Ovary (tissue), 10 donors: ENCODE data around the gene RGMA. TPM values are rescaled to one million over a fixed set of nuclear protein-coding genes. Genes with fewer than 3 reads are reported as not detected.

Experiments
- DNase-seq, 5 donors: peaks; one replicate each; pipeline ENCODE4 v3.0.0-alpha.2; 2019 to 2020
- H3K27ac ChIP-seq, 2 donors: fragments of 200-600 bp; one replicate each; pipeline versions ENCODE4 v1.5.1 to v1.8.0; 2019 to 2022
- H3K27me3 ChIP-seq: fragments of 200-600 bp; one replicate; pipeline ENCODE4 v1.8.0; 2022
- H3K36me3 ChIP-seq: fragments of 200-600 bp; sonication (generic); one replicate; pipeline ENCODE4 v1.5.1; 2019
- H3K4me1 ChIP-seq: one replicate; pipeline ENCODE4 v1.8.1; 2013; ENCODE audit warnings: mild to moderate bottlenecking, moderate library complexity; ENCODE audit not compliant: insufficient read depth
- H3K4me3 ChIP-seq: fragments of 200-600 bp; sonication (generic); one replicate; pipeline ENCODE4 v1.5.1; 2017
- H3K9me3 ChIP-seq, 2 donors: fragments of 200-600 bp in 1 of 2; sonication (generic) in 1 of 2; one replicate each; pipeline versions ENCODE4 v1.5.1 to v1.8.1; 2013 to 2019; ENCODE audit warnings: mild to moderate bottlenecking in 1 of 2, moderate library complexity in 1 of 2
- EP300 ChIP-seq: sonication (generic); formaldehyde crosslinking; IDR thresholded peaks from one replicate; pipeline ENCODE4 v1.6.1; 2017; ENCODE audit warnings: antibody characterized with exemption
- POLR2A ChIP-seq: fragments of 450-650 bp; IDR thresholded peaks from one replicate; pipeline ENCODE4 v1.6.1; 2017; ENCODE audit warnings: antibody characterized with exemption, mild to moderate bottlenecking, moderate library complexity
- WGBS, 3 donors: extraction: QIAGEN DNeasy Blood & Tissue Kit in 1 of 3; methylation state at CpG; one replicate each; pipeline versions ENCODE4 v1.1.5 to v1.1.7; 2013 to 2017; 5-methylcytosine and 5-hydroxymethylcytosine counted together
- intact Hi-C, 4 donors: fragments of 100-400 bp; cut with DNase I; formaldehyde crosslinking; loops; one replicate each; pipeline versions ENCODE4 v1.11.0 to v1.15.1; 2022 to 2023
- long read RNA-seq, 3 donors: library from polyadenylated mRNA in 2 of 3; unstranded in 2 of 3; transcript quantifications; one replicate each; pipeline ENCODE4 v2.0.0 and lab custom pipeline, GENCODE V29; 2021 to 2026
- polyA plus RNA-seq, 2 donors: library from polyadenylated mRNA; stranded (reverse); fragments of 200-250 nt in 1 of 2; fragments of 350-450 nt in 1 of 2; fragmentation: Illumina TruSeq in 1 of 2; extraction: RNeasy Lipid Tissue Mini Kit (QIAGEN cat#74804) in 1 of 2; gene quantifications; one replicate each; pipeline ENCODE4 v1.2.3, GENCODE V29; 2013 to 2014
- total RNA-seq, 7 donors: library from RNA; depleted of rRNA in 2 of 7; stranded (reverse); fragments of >200 nt in 2 of 7; fragmentation: NEBNext Ultra II Directional in 3 of 7; extraction: Animal tissue kit (Norgen Biotek cat#: 25700) in 3 of 7; gene quantifications; one replicate each; pipeline versions ENCODE4 v1.1.0 to v1.2.4, GENCODE V29; 2016 to 2023
- TF ChIP-seq, protein P1 (sequence below), 3 donors: fragments of 450-650 bp in 2 of 3; fragments of 200-600 bp in 1 of 3; IDR thresholded peaks; one replicate each; pipeline versions ENCODE4 v1.5.1 to v1.8.0; 2016 to 2022; ENCODE audit warnings: antibody characterized with exemption in 3 of 3, mild to moderate bottlenecking in 1 of 3
- donor health status: DM: no; HTN: no; CAD: no; lungs with moderate emphysema.
- donor health status: DM: no; HTN: no; CAD: no.
- donor health status: Bipolar disorder and iron deficiency.
- donor health status: DM: yes; HTN: yes; CAD: no.
- donor health status: DM: no; HTN: no; CAD: no.
- donor health status: DM: yes; HTN: yes; CAD: no.

The RGMA gene, protein sequence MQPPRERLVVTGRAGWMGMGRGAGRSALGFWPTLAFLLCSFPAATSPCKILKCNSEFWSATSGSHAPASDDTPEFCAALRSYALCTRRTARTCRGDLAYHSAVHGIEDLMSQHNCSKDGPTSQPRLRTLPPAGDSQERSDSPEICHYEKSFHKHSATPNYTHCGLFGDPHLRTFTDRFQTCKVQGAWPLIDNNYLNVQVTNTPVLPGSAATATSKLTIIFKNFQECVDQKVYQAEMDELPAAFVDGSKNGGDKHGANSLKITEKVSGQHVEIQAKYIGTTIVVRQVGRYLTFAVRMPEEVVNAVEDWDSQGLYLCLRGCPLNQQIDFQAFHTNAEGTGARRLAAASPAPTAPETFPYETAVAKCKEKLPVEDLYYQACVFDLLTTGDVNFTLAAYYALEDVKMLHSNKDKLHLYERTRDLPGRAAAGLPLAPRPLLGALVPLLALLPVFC
- total RNA-seq (10 to 100 TPM; 17.4 to 47.6 (median 31.6) TPM), polyA plus RNA-seq (10 to 100 TPM in 1 of 2 donors, 1 to 10 TPM in 1; 2.8 to 33.6 TPM)
- long read RNA-seq, donor 1, transcript RGMA-203 (3 exons, 3,038 nt): major isoform, 16 of 65 reads
- long read RNA-seq, donor 1, partial matches to known transcripts: 35 of 65 reads
- long read RNA-seq, donor 1, other reads (novel, unspliced or antisense): 11 of 65 reads
- long read RNA-seq, donor 2, full-length matches to known transcripts: 5 of 5 reads
- long read RNA-seq, donor 2, partial matches to known transcripts: 0 of 5 reads
- long read RNA-seq, donor 2, other reads (novel, unspliced or antisense): 0 of 5 reads
- long read RNA-seq, donor 3, full-length matches to known transcripts: 43 of 117 reads
- long read RNA-seq, donor 3, partial matches to known transcripts: 51 of 117 reads
- long read RNA-seq, donor 3, other reads (novel, unspliced or antisense): 23 of 117 reads

DNA sequence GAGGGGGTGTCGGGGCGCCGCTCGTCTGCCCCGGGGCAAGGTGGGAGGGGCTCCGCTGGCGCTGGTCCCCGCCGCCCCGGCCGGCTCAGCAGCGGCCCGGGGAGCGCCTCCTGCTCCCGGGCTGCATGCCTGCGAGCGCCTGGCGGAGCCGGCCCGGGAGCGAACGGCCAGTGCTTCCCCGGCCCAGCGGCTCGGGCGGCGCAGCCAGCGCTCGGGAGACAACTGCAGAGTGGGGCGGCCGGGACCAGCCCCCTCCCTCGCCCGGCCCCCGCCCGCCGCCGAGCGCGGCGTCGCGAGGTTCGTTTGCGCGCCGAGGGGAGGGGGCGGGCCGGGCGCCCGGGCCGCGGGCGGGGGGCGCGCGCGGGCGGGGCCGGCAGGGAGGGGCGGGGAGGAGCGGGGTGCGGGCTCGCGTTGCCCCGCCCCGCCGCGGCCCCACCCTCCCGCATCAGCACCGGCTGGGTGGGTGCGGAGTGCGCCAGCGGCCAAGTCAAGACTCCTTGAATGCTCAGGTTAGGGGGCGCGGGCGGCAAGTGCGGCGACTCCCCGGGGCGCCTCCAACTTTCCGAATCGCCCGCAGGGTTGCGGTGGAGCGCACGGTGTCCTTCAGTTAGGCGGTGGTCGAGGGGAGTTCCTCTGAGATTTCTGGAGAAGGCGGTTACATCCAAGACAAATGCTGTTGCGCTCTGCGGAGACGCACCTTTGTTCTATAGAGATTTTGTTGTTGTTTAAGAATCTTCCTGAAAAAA, at the start of gene RGMA:
TSS of gene RGMA (minus strand) at position 231 of the 746 bp plus-strand sequence. CDS start 279 bp downstream, outside the sequence.
- Histone ChIP-seq H3K36me3 (no peaks in the 10 kb centered on the region), H3K27me3 (no peaks in the 10 kb centered on the region), H3K27ac (peak within 1 kb of the TSS; percentile 40 to 79), H3K4me1 (peaks cover 6% of the 10 kb centered on the region), H3K9me3 (no peaks in the 10 kb centered on the region), H3K4me3 (peak within 1 kb of the TSS; percentile 68)
- intact Hi-C loops: loop anchor here in 2 of 4 donors (5.0 to 10.0 kb wide), 3 partner anchors 57 to 528 kb away; no protein-coding TSS in a partner anchor
- peak; percentile 48 to 77 (median 53) for DNase-seq
- TF ChIP-seq, protein P1, sequence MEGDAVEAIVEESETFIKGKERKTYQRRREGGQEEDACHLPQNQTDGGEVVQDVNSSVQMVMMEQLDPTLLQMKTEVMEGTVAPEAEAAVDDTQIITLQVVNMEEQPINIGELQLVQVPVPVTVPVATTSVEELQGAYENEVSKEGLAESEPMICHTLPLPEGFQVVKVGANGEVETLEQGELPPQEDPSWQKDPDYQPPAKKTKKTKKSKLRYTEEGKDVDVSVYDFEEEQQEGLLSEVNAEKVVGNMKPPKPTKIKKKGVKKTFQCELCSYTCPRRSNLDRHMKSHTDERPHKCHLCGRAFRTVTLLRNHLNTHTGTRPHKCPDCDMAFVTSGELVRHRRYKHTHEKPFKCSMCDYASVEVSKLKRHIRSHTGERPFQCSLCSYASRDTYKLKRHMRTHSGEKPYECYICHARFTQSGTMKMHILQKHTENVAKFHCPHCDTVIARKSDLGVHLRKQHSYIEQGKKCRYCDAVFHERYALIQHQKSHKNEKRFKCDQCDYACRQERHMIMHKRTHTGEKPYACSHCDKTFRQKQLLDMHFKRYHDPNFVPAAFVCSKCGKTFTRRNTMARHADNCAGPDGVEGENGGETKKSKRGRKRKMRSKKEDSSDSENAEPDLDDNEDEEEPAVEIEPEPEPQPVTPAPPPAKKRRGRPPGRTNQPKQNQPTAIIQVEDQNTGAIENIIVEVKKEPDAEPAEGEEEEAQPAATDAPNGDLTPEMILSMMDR (IDR thresholded peaks at IDR 0.05): no peak
- TF ChIP-seq EP300 (no peak), POLR2A (no peak)
- WGBS, 3 donors: 0 to 1% (median 1%) methylated on average over 23 to 91 of the region's 92 CpGs

DNA sequence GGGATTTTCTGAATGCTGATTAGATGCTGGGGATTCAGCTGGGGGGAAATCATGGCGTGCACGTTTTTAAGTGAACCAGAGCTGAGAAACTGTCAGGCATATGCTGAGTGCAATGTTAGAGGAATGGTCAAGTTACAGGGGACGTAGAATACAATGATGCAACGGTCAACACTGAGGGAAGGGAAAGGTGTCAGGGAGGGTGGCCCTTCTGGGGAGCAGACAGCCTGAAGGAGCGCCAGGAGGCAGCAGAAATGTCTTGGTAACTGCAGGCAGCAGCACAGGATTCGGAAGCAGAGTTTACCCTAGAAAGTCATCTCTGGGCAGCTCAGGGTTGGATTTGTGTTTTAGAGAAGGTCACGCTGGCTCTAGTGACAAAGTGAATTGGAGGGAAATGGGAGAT, 47.6 kb upstream of the RGMA start:
- Histone ChIP-seq H3K9me3 (no peaks in the 10 kb centered on the region), H3K27ac (no peak overlapping the region), H3K36me3 (no peaks in the 10 kb centered on the region), H3K4me1 (no peaks in the 10 kb centered on the region), H3K4me3 (no peak overlapping the region), H3K27me3 (no peaks in the 10 kb centered on the region)
- no peak for DNase-seq
- 78 to 87% (median 81%) methylated on average over 7 of the region's 7 CpGs for WGBS, 3 donors
- no peak for TF ChIP-seq EP300
- TF ChIP-seq, protein P1 (IDR thresholded peaks at IDR 0.05): no peak
- no peak for TF ChIP-seq POLR2A
- intact Hi-C loops: no loop called here

DNA sequence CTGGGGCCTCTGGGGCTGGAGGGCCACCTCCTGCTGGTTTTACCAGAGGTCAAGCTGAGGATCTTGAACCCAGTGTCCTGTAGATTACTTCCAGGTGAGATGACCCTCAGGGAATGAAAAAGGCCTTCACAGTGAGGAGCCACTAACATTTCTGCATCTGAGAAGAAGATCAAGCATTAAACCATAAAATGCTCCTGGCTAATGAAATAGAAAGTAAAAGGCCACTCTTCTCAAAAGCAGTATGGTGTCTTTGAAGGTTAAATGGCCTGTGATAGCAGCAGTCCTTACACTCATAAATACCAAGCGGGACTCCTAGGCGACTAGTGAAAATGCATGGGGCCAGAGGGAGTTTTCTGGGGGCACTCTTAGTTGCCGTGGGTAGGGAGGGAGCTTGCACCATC, 47.0 kb upstream of the RGMA start:
- H3K27ac ChIP-seq: no peak overlapping the region
- no peak overlapping the region for H3K4me3 ChIP-seq
- H3K36me3 ChIP-seq: no peaks in the 10 kb centered on the region
- H3K27me3 ChIP-seq: no peaks in the 10 kb centered on the region
- no peak for DNase-seq
- TF ChIP-seq, protein P1 (IDR thresholded peaks at IDR 0.05): no peak
- TF ChIP-seq EP300 (no peak), POLR2A (no peak)
- intact Hi-C loops: no loop called here
- WGBS, 3 donors: 60 to 74% (median 70%) methylated on average over 3 of the region's 3 CpGs
- H3K9me3 ChIP-seq: no peaks in the 10 kb centered on the region
- H3K4me1 ChIP-seq: no peaks in the 10 kb centered on the region

DNA sequence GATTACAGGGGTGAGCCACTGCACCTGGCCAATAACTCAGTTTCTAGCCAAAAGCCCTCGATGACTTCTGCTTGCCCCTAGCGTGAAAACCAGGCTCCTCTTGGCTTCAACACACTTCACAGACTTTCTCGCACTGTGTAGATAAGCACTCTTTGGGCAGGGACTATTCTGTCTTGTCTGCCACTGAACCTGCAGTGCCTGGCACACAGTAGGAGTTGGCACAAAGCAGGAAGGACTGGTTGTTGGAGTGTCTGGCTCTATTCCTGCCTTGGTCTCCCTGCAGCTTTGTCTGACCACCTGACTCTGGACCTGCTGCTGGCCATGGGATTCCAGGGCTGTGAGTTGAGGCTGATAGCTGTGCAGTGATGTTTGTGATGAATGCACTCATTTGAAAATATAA, 46.4 kb upstream of the RGMA start:
- no peaks in the 10 kb centered on the region for H3K4me1 ChIP-seq
- H3K9me3 ChIP-seq: no peaks in the 10 kb centered on the region
- 91 to 93% (median 91%) methylated on average over 3 of the region's 3 CpGs for WGBS, 3 donors

More for the DNA sequence above, 46.4 kb upstream of the RGMA start:
- no peak for DNase-seq
- no peaks in the 10 kb centered on the region for H3K36me3 ChIP-seq
- no peaks in the 10 kb centered on the region for H3K27me3 ChIP-seq
- intact Hi-C loops: no loop called here
- TF ChIP-seq, protein P1 (IDR thresholded peaks at IDR 0.05): no peak
- no peak for TF ChIP-seq POLR2A
- TF ChIP-seq EP300: no peak
- no peak overlapping the region for H3K27ac ChIP-seq
- no peak overlapping the region for H3K4me3 ChIP-seq
